DOHH2 (cell line): ENCODE results near the gene CXCR5.
A peak's percentile ranks its signal among the peaks of the same experiment; 100 is the strongest.

Source experiments
- H3F3A ChIP-seq: fragments of 200-600 bp; sonication (generic), shearing (Covaris generic); 2 replicates; pipeline ENCODE4 v1.6.0; 2016; ENCODE audit warnings: antibody characterized with exemption, mild to moderate bottlenecking; ENCODE audit not compliant: control insufficient read depth, insufficient read depth
- H3K27ac ChIP-seq: fragments of 200-600 bp; sonication (generic); 2 replicates; pipeline ENCODE4 v1.5.1; 2014; ENCODE audit warnings: low read depth, mild to moderate bottlenecking, low read length, moderate library complexity
- H3K27me3 ChIP-seq: fragments of 200-600 bp; sonication (generic); 2 replicates; pipeline ENCODE4 v1.6.1; 2014; ENCODE audit warnings: mild to moderate bottlenecking, low read length, mixed read lengths; ENCODE audit not compliant: control insufficient read depth
- H3K36me3 ChIP-seq: fragments of 200-600 bp; sonication (generic); 2 replicates; pipeline ENCODE4 v1.6.1; 2014; ENCODE audit warnings: mild to moderate bottlenecking, low read length, moderate library complexity, mixed read lengths; ENCODE audit not compliant: control insufficient read depth
- H3K4me1 ChIP-seq: fragments of 200-600 bp; sonication (generic); 2 replicates; pipeline ENCODE4 v1.6.1; 2014; ENCODE audit warnings: mild to moderate bottlenecking, low read length, mixed read lengths; ENCODE audit not compliant: control insufficient read depth
- H3K4me2 ChIP-seq: fragments of 200-600 bp; sonication (generic); 2 replicates; pipeline ENCODE4 v1.6.0; 2014; ENCODE audit warnings: mild to moderate bottlenecking, low read length, moderate library complexity
- H3K4me3 ChIP-seq: fragments of 200-600 bp; sonication (generic); 2 replicates; pipeline ENCODE4 v1.5.1; 2014; ENCODE audit warnings: mild to moderate bottlenecking, low read length, mixed read lengths
- H3K79me2 ChIP-seq: fragments of 200-600 bp; sonication (generic); 2 replicates; pipeline ENCODE4 v1.6.1; 2014; ENCODE audit warnings: mild to moderate bottlenecking, low read length, mixed read lengths; ENCODE audit not compliant: control insufficient read depth
- H3K9me2 ChIP-seq: fragments of 200-600 bp; sonication (generic); replicated peaks from 2 replicates; pipeline ENCODE4 v1.6.1; 2014; ENCODE audit warnings: mild to moderate bottlenecking, low read length, mixed read lengths; ENCODE audit not compliant: control insufficient read depth
- H3K9me3 ChIP-seq: fragments of 200-600 bp; sonication (generic); 2 replicates; pipeline ENCODE4 v1.6.1; 2014; ENCODE audit warnings: antibody characterized with exemption, low read length, mixed read lengths; ENCODE audit not compliant: control insufficient read depth, insufficient read depth
- H4K20me1 ChIP-seq: fragments of 200-600 bp; sonication (generic); 2 replicates; pipeline ENCODE4 v1.6.0; 2014; ENCODE audit warnings: low read depth, mild to moderate bottlenecking, antibody characterized with exemption, low read length, moderate library complexity; ENCODE audit not compliant: control insufficient read depth, insufficient read depth
- EZH2phosphoT487 ChIP-seq: fragments of 200-600 bp; sonication (generic); IDR thresholded peaks from 2 replicates; pipeline ENCODE4 v1.6.1; 2017; ENCODE audit warnings: borderline replicate concordance, mild to moderate bottlenecking, antibody characterized with exemption, low read length, moderate library complexity, mixed read lengths
- TF ChIP-seq, protein P1 (sequence below): fragments of 200-600 bp; sonication (generic); IDR thresholded peaks from one replicate; pipeline ENCODE4 v1.5.1; 2014; ENCODE audit warnings: antibody characterized with exemption, mild to moderate bottlenecking, low read depth, low read length; ENCODE audit not compliant: poor library complexity, severe bottlenecking

CXCR5 gene

DNA sequence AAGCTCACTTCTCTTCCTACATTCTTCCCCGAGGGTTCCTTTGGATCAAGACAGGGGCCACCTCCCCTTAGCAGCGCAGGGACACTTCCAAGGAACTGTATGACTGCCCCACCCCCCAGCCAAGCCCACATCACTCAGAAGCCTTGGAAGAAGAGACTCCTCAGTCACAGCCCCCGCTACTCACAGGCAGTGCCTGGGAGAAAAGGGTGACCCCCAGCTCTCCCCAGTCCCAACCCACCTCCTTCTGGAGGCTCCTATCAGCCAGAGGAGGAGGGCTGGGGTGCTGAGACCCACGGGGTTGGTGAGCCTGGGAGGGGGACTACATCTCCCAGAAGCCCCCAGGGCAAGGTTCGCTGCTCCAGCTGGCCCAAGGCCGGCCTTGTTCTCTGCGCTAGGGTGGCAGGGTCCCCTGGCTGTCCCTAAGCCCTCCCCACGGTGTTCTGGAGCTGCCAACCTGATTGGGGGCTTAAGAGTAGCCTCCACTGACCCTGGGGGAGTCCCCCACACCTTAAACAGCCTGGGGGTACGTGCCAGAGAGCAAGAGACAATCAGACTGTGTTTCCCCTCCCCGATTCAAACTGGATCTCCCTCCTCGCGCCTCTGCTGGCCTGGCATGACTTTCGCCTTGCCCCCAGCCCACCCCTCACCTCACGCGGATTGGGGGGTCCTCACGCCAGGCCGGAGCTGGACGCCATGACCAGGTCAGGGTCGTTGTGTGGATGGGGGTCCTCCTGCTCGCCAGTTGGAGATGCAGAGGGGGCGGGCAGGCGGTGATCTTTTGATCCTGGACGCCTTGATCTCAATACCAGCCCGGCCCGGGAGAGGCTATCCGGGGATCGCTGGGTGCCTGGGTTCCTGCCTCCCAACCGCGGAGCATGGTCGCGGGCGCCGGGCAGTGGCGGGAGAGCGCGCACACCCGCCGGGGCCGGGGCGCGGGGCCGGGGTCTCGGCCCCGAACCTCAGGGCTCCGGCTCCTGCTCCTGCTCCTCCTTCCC lies 41.2 kb downstream of the CXCR5 start:
- H3K36me3 ChIP-seq, result no peaks in the 10 kb centered on the region
- H3K9me3 ChIP-seq, result no peaks in the 10 kb centered on the region
- peaks cover 49% of the 10 kb centered on the region for H3K79me2 ChIP-seq
- no peaks in the 10 kb centered on the region for H3K27me3 ChIP-seq
- H3K27ac ChIP-seq, result peak overlapping the region; percentile 85
- no peaks in the 10 kb centered on the region for H3K9me2 ChIP-seq
- H3F3A ChIP-seq, result peaks cover 20% of the 10 kb centered on the region
- peaks cover 51% of the 10 kb centered on the region for H3K4me1 ChIP-seq
- no peaks in the 10 kb centered on the region for H4K20me1 ChIP-seq
- H3K4me2 ChIP-seq, result peak overlapping the region; percentile 89
- no peak for TF ChIP-seq EZH2phosphoT487
- TF ChIP-seq, protein P1, sequence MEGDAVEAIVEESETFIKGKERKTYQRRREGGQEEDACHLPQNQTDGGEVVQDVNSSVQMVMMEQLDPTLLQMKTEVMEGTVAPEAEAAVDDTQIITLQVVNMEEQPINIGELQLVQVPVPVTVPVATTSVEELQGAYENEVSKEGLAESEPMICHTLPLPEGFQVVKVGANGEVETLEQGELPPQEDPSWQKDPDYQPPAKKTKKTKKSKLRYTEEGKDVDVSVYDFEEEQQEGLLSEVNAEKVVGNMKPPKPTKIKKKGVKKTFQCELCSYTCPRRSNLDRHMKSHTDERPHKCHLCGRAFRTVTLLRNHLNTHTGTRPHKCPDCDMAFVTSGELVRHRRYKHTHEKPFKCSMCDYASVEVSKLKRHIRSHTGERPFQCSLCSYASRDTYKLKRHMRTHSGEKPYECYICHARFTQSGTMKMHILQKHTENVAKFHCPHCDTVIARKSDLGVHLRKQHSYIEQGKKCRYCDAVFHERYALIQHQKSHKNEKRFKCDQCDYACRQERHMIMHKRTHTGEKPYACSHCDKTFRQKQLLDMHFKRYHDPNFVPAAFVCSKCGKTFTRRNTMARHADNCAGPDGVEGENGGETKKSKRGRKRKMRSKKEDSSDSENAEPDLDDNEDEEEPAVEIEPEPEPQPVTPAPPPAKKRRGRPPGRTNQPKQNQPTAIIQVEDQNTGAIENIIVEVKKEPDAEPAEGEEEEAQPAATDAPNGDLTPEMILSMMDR, result no peak
- peak overlapping the region; percentile 86 for H3K4me3 ChIP-seq

DNA sequence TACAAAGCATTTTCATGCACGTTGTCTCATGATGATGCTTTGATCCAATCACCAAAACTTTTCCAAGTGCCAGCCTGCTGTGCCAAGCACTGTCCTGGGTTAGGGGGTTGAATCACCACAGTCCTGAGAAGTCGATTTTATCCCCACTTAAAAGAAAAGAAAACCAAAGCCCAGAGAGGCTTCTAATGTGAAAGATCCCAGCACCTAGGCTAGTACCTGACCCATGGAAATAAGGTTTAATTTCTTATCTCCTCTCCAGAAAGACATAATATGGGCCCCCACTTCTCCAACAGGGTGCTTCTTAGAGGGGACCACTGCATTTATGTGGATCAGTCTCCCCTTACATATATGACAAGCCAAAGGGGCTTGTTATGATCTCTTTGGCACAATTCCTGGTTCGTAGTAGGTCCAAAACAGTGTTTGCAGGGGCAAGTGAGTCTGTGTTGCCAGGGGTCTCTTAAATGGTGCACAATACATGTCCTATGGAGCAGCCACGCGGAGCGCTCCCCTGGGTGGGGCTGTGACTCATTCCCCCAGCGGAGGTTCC lies 43.9 kb downstream of the CXCR5 start:
- TF ChIP-seq, protein P1, result no peak
- TF ChIP-seq EZH2phosphoT487, result no peak
- Histone ChIP-seq H3K27ac (peak overlapping the region; percentile 90), H3K4me1 (peaks cover 69% of the 10 kb centered on the region), H3K4me3 (peak overlapping the region; percentile 88), H3K4me2 (peak overlapping the region; percentile 89), H3K79me2 (peaks cover 26% of the 10 kb centered on the region), H3K9me2 (no peaks in the 10 kb centered on the region), H3K27me3 (no peaks in the 10 kb centered on the region), H4K20me1 (no peaks in the 10 kb centered on the region), H3K36me3 (no peaks in the 10 kb centered on the region), H3F3A (peaks cover 22% of the 10 kb centered on the region), H3K9me3 (no peaks in the 10 kb centered on the region)

DNA sequence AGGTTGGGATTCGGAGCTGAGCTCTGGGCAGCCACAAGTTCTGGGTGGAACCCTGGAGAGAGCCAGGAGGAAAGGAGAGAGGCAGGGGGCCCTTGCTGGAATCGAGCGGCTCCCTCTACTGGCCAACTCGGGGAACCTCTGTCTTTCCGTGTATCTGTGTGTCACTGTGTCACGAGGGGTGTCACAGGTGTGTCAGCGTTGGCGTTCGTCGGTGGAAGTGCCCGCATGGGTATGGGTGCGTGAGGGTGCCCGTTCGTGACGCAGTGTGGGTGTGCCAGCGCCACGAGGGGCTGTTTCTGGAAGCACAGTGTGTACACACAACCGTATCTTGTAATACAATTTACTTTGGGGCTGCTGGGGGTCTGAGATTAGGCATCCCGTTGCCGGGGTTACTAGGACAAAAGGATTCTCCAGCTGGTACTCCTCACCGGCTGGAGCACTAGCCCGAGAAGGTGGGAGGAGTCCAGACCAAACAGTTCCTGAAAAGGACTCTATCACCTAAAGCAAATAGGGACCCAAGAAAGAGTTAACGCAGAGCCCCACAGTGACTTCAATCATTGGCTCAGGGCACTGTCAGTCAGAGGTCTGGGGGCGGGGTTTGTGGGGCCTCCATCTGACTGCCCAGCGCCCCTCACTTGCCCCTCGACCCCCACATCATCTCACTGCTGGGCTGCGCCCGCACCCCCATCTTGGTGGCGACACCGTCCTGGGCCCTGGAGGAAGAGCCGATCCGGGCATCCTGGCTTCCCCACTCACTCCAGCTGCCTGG lies 44.6 kb downstream of the CXCR5 start:
- no peaks in the 10 kb centered on the region for H3K9me2 ChIP-seq
- H3K27ac ChIP-seq, result peak overlapping the region; percentile 90
- peaks cover 20% of the 10 kb centered on the region for H3K79me2 ChIP-seq
- no peaks in the 10 kb centered on the region for H4K20me1 ChIP-seq
- peak overlapping the region; percentile 88 for H3K4me3 ChIP-seq
- H3K4me1 ChIP-seq, result peaks cover 69% of the 10 kb centered on the region
- TF ChIP-seq EZH2phosphoT487, result no peak
- TF ChIP-seq, protein P1, result peak; percentile 97
- H3F3A ChIP-seq, result peaks cover 24% of the 10 kb centered on the region
- no peaks in the 10 kb centered on the region for H3K36me3 ChIP-seq
- peak overlapping the region; percentile 89 for H3K4me2 ChIP-seq
- H3K9me3 ChIP-seq, result no peaks in the 10 kb centered on the region
- H3K27me3 ChIP-seq, result no peaks in the 10 kb centered on the region
